Endometrial microvascular endothelial cells (primary cell): ENCODE data around the gene PRKG1. TPM values are rescaled to one million over a fixed set of nuclear protein-coding genes. Genes with fewer than 3 reads are reported as not detected.

Experiments
- in situ Hi-C: cut with HindIII; loops from 2 replicates; pipeline ENCODE4 v1.10.0; 2017; ENCODE audit warnings: low sequenced_read_pairs, low pct_unique_long_range_greater_than_20kb; ENCODE audit errors: inconsistent ontology term
- total RNA-seq: library from RNA; depleted of rRNA; stranded (reverse); fragments of >200 nt; gene quantifications from one replicate; pipeline ENCODE4 v1.2.3, GENCODE V29; 2015; ENCODE audit errors: inconsistent ontology term

The PRKG1 gene
- total RNA-seq, 1 donor from 2014 or later: not detected

GRCh38 chr10:52099026-52099600 lies 1024.8 kb downstream of the PRKG1 start:
- in situ Hi-C loops: no loop called here

GRCh38 chr10:52100011-52100547 lies 1025.8 kb downstream of the PRKG1 start:
- in situ Hi-C loops: no loop called here

- in situ Hi-C loops: no loop called here
These were observed 1031.0 kb downstream of the PRKG1 start for GRCh38 chr10:52105301-52105700.

DNA sequence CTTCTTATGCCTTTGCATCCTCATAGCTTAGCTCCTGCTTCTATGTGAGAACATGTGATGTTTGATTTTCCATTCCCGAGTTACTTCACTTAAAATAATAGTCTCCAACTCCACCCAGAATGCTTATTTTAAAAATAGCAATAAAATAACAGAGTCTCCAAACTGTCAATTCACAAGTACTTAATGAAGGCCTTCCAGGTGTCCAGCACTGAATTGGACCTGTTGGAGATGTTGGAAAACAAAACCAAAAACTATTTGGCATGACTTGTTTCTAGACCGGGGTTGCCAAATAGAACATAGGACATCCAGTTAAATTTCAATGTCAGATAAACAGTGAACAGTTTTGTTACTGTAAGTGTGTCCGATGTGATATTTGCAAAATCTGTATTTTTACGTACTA lies 1031.7 kb downstream of the PRKG1 start:
- in situ Hi-C loops: no loop called here

- in situ Hi-C loops: no loop called here
These were observed 1032.6 kb downstream of the PRKG1 start for GRCh38 chr10:52106899-52107298.

- in situ Hi-C loops: no loop called here
These were observed 1033.9 kb downstream of the PRKG1 start for GRCh38 chr10:52108236-52108635.

DNA sequence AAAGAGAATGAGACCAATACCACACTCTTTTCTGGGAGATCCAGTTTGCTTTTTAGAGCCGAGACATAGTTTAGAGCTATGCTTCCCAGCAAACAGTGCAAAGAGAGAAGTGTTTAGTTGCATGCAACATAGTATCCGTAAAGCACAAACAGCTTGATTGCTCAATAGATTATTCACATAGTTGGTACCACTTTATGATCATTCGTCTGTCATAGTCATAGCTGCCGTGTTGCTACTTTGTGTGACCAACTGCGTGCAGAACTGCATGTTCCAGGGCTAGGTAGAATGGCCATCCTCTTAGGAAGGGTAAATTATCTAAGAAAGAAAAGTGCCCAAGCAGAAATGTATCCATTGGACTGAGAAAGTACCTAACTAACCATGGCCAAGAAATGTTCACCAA lies 1036.3 kb downstream of the PRKG1 start:
- in situ Hi-C loops: no loop called here

DNA sequence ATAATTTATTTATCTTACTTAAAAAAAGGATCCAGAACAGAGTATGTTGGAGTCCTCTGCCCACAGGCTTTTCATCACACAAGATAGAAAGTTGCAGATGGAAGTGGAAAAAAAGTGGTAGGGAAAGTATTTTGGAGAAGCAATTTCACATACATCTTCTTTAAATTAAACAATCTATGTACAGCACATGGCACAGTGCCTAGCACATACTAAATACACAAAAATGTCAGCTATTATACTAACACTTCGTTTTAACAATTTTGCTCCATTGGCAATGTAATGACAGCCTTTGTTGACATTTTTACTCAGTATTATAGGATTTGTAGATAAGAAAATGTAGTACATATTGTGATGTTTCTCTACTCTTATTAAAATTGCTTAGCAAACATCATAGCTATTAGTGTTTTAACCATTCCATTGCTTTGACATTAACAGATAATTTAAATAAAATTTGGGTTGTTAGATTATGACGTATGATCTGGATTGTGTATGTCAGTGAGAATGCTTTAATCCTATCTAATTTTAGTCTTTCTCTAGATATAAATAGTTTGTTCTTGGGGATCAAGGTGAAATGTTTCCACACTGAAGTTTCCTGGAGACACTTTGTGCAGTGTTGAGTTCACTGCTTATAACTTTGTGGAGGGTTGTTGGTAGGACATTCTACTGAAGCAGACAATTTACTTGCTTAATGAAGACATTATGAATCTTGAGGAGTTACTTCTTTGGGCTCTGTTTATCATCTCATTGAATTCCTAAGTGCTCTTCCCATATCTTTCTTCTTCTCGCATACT lies 1037.0 kb downstream of the PRKG1 start:
- in situ Hi-C loops: no loop called here

- in situ Hi-C loops: no loop called here
These were observed 1041.5 kb downstream of the PRKG1 start for GRCh38 chr10:52115823-52116222.

- in situ Hi-C loops: no loop called here
These were observed 1045.2 kb downstream of the PRKG1 start for GRCh38 chr10:52119507-52119906.

DNA sequence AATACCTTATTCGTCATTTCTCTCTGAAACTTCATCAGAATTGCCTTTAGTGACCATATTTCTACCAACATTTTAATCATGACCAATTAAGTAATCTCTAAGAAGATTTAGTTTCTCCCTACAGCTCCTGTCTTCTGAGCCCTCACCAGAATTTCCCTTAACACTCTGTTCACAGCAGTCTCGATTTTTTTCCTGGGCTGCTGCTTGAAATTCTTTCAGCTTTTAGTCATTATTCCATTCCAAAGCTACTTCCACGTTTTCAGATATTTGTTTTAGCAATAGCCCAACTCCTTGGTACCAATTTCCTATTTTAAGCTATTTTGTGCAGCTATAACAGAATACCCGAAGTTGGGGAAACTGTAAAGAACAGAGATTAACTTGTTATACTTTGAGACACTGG lies 1047.4 kb downstream of the PRKG1 start:
- in situ Hi-C loops: no loop called here

GRCh38 chr10:52128056-52128683 lies 1053.9 kb downstream of the PRKG1 start:
- in situ Hi-C loops: no loop called here

- in situ Hi-C loops: no loop called here
These were observed 1055.3 kb downstream of the PRKG1 start for GRCh38 chr10:52129410-52130178.

DNA sequence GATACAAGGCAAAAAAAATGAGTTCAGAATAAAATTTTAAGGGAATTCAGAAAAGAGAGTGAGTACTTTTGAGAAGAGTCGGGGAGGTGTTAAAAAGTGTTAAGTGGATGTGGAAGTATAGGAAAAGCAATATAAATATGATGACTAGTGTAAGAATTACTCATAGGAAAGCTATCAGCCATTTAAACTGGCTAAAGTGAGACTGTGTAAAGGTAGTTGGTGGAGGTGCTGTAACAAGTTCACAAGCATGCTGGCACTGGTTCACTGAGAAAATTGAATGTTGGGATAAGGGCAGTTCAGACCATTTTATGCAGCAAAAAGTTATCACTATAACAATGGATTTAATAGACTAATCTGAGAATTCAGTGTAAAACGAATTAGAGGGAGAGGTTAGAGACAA lies 1060.8 kb downstream of the PRKG1 start:
- in situ Hi-C loops: no loop called here

DNA sequence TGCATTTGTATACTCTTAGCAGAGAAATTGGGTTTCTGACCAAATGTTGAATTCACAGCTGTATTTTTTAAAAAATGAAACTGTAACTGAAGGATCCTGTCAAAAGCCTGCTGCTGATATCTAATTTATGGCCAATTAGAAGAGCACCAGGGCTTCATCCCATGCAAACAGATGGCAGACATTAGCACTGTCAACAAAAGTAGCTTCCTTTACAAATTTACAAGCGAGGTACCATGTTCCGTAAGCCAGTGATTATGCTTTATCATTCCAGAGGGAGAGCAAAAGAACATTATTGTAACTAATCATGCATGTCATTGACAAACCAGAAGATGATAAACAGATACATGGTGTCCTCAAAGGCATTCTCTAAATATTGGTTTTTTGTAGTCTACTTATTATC lies 1062.6 kb downstream of the PRKG1 start:
- in situ Hi-C loops: no loop called here

- in situ Hi-C loops: no loop called here
These were observed 1069.1 kb downstream of the PRKG1 start for GRCh38 chr10:52143338-52143737.

DNA sequence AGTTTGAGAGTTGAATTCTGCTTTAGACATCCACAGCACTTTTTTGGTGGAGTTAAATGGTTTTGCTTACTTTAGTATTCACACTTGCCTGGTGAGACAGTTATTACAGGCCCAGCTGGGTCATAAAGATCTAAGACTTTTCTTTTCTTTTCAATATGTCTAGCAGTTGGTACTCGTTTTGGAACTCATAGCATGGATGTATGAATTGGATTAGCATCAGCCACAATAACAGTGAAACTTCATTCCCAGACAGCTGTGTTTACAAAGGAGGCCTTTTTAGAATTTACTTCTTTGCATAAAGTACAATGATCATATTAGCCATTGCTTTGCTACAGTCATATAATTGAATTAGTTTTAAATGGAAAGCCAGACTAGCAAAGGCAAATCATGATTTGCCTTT lies 1071.3 kb downstream of the PRKG1 start:
- in situ Hi-C loops: no loop called here

GRCh38 chr10:52146766-52147165 lies 1072.5 kb downstream of the PRKG1 start:
- in situ Hi-C loops: no loop called here

DNA sequence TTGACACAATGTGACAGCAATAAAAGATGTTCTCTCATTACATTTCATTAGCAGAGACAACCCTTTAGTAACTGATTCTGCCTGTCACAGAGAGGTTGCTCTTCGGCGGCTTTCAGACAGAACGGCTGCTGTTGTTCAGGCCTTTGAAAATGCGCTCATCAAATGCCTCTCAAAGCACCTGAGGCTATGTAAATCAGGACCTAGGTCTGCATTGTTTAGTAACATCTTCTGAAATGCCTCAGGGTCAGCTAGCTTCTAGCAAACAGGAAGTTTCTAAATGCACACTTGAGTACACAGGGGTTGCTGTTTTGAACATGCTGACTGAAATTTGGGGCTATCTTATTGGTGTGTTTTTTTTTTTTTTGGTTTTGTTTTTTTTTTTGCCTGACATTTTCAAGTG lies 1096.5 kb downstream of the PRKG1 start:
- in situ Hi-C loops: no loop called here
